ENCODE measurements around the gene NUCKS1.

The NUCKS1 gene

GRCh38 chr1:205719762-205720161 is 30.2 kb downstream of the NUCKS1 start:
- peaks cover 87% of the 10 kb centered on the region for H3K36me3 ChIP-seq (ENCODE audit: control insufficient read depth, low read depth, low read length)
- no peaks in the 10 kb centered on the region for H3K27me3 ChIP-seq (ENCODE audit: control insufficient read depth, insufficient read depth, low read length)
- H3K9ac ChIP-seq (ENCODE audit: low read length), result no peak overlapping the region
- H3K27ac ChIP-seq (ENCODE audit: low read length), result no peak overlapping the region
- H3K9me3 ChIP-seq (ENCODE audit: control insufficient read depth, low read depth, low read length), result no peaks in the 10 kb centered on the region
- H3K4me1 ChIP-seq (ENCODE audit: control insufficient read depth, low read depth, low read length), result no peaks in the 10 kb centered on the region
- H3K4me3 ChIP-seq (ENCODE audit: low read length), result no peak overlapping the region

GRCh38 chr1:205719015-205719414 is 31.0 kb downstream of the NUCKS1 start:
- peaks cover 85% of the 10 kb centered on the region for H3K36me3 ChIP-seq (ENCODE audit: control insufficient read depth, low read depth, low read length)
- no peak overlapping the region for H3K27ac ChIP-seq (ENCODE audit: low read length)
- H3K9me3 ChIP-seq (ENCODE audit: control insufficient read depth, low read depth, low read length), result no peaks in the 10 kb centered on the region

GRCh38 chr1:205716371-205717132 is 33.4 kb downstream of the NUCKS1 start:
- Histone ChIP-seq H3K27me3 (ENCODE audit: control insufficient read depth, insufficient read depth, low read length) (no peaks in the 10 kb centered on the region), H3K4me1 (ENCODE audit: control insufficient read depth, low read depth, low read length) (no peaks in the 10 kb centered on the region), H3K4me3 (ENCODE audit: low read length) (no peak overlapping the region), H3K27ac (ENCODE audit: low read length) (no peak overlapping the region), H3K9ac (ENCODE audit: low read length) (no peak overlapping the region), H3K9me3 (ENCODE audit: control insufficient read depth, low read depth, low read length) (no peaks in the 10 kb centered on the region), H3K36me3 (ENCODE audit: control insufficient read depth, low read depth, low read length) (peaks cover 65% of the 10 kb centered on the region)

More at GRCh38 chr1:205719015-205719414, 31.0 kb downstream of the NUCKS1 start:
- H3K9ac ChIP-seq (ENCODE audit: low read length), result no peak overlapping the region
- no peaks in the 10 kb centered on the region for H3K4me1 ChIP-seq (ENCODE audit: control insufficient read depth, low read depth, low read length)
- H3K27me3 ChIP-seq (ENCODE audit: control insufficient read depth, insufficient read depth, low read length), result no peaks in the 10 kb centered on the region
- no peak overlapping the region for H3K4me3 ChIP-seq (ENCODE audit: low read length)

- Histone ChIP-seq H3K36me3 (ENCODE audit: control insufficient read depth, low read depth, low read length) (peaks cover 57% of the 10 kb centered on the region), H3K27ac (ENCODE audit: low read length) (no peak overlapping the region), H3K4me1 (ENCODE audit: control insufficient read depth, low read depth, low read length) (no peaks in the 10 kb centered on the region)
Measured at GRCh38 chr1:205715628-205716027, 34.4 kb downstream of the NUCKS1 start.

GRCh38 chr1:205714906-205715246 is 35.1 kb downstream of the NUCKS1 start:
- Histone ChIP-seq H3K4me1 (ENCODE audit: control insufficient read depth, low read depth, low read length) (no peaks in the 10 kb centered on the region), H3K27ac (ENCODE audit: low read length) (no peak overlapping the region), H3K27me3 (ENCODE audit: control insufficient read depth, insufficient read depth, low read length) (no peaks in the 10 kb centered on the region), H3K9ac (ENCODE audit: low read length) (no peak overlapping the region), H3K9me3 (ENCODE audit: control insufficient read depth, low read depth, low read length) (no peaks in the 10 kb centered on the region), H3K36me3 (ENCODE audit: control insufficient read depth, low read depth, low read length) (peaks cover 52% of the 10 kb centered on the region), H3K4me3 (ENCODE audit: low read length) (no peak overlapping the region)

More at GRCh38 chr1:205715628-205716027, 34.4 kb downstream of the NUCKS1 start:
- no peaks in the 10 kb centered on the region for H3K27me3 ChIP-seq (ENCODE audit: control insufficient read depth, insufficient read depth, low read length)
- H3K4me3 ChIP-seq (ENCODE audit: low read length), result no peak overlapping the region
- no peak overlapping the region for H3K9ac ChIP-seq (ENCODE audit: low read length)
- no peaks in the 10 kb centered on the region for H3K9me3 ChIP-seq (ENCODE audit: control insufficient read depth, low read depth, low read length)

GRCh38 chr1:205714190-205714905 is 35.6 kb downstream of the NUCKS1 start:
- Histone ChIP-seq H3K27ac (ENCODE audit: low read length) (no peak overlapping the region), H3K9me3 (ENCODE audit: control insufficient read depth, low read depth, low read length) (no peaks in the 10 kb centered on the region), H3K9ac (ENCODE audit: low read length) (no peak overlapping the region), H3K4me3 (ENCODE audit: low read length) (no peak overlapping the region), H3K27me3 (ENCODE audit: control insufficient read depth, insufficient read depth, low read length) (no peaks in the 10 kb centered on the region), H3K4me1 (ENCODE audit: control insufficient read depth, low read depth, low read length) (no peaks in the 10 kb centered on the region), H3K36me3 (ENCODE audit: control insufficient read depth, low read depth, low read length) (peaks cover 46% of the 10 kb centered on the region)

- no peak overlapping the region for H3K9ac ChIP-seq (ENCODE audit: low read length)
- no peak overlapping the region for H3K4me3 ChIP-seq (ENCODE audit: low read length)
- H3K27me3 ChIP-seq (ENCODE audit: control insufficient read depth, insufficient read depth, low read length), result no peaks in the 10 kb centered on the region
- H3K36me3 ChIP-seq (ENCODE audit: control insufficient read depth, low read depth, low read length), result peaks cover 17% of the 10 kb centered on the region
- no peak overlapping the region for H3K27ac ChIP-seq (ENCODE audit: low read length)
- H3K4me1 ChIP-seq (ENCODE audit: control insufficient read depth, low read depth, low read length), result no peaks in the 10 kb centered on the region
- no peaks in the 10 kb centered on the region for H3K9me3 ChIP-seq (ENCODE audit: control insufficient read depth, low read depth, low read length)
Measured at GRCh38 chr1:205711105-205712048, 38.6 kb downstream of the NUCKS1 start.

- Histone ChIP-seq H3K4me3 (ENCODE audit: low read length) (no peak overlapping the region), H3K27ac (ENCODE audit: low read length) (no peak overlapping the region), H3K9ac (ENCODE audit: low read length) (no peak overlapping the region), H3K27me3 (ENCODE audit: control insufficient read depth, insufficient read depth, low read length) (no peaks in the 10 kb centered on the region), H3K4me1 (ENCODE audit: control insufficient read depth, low read depth, low read length) (no peaks in the 10 kb centered on the region), H3K36me3 (ENCODE audit: control insufficient read depth, low read depth, low read length) (peaks cover 7% of the 10 kb centered on the region), H3K9me3 (ENCODE audit: control insufficient read depth, low read depth, low read length) (no peaks in the 10 kb centered on the region)
Measured at GRCh38 chr1:205710201-205711062, 39.5 kb downstream of the NUCKS1 start.

- Histone ChIP-seq H3K4me1 (ENCODE audit: control insufficient read depth, low read depth, low read length) (no peaks in the 10 kb centered on the region), H3K4me3 (ENCODE audit: low read length) (no peak overlapping the region)
Measured at GRCh38 chr1:205709640-205710039, 40.3 kb downstream of the NUCKS1 start.

GRCh38 chr1:205709059-205709398 is 41.0 kb downstream of the NUCKS1 start:
- H3K4me1 ChIP-seq (ENCODE audit: control insufficient read depth, low read depth, low read length), result no peaks in the 10 kb centered on the region
- H3K27me3 ChIP-seq (ENCODE audit: control insufficient read depth, insufficient read depth, low read length), result no peaks in the 10 kb centered on the region
- no peaks in the 10 kb centered on the region for H3K9me3 ChIP-seq (ENCODE audit: control insufficient read depth, low read depth, low read length)
- H3K9ac ChIP-seq (ENCODE audit: low read length), result no peak overlapping the region
- no peak overlapping the region for H3K4me3 ChIP-seq (ENCODE audit: low read length)
- peaks cover 4% of the 10 kb centered on the region for H3K36me3 ChIP-seq (ENCODE audit: control insufficient read depth, low read depth, low read length)
- H3K27ac ChIP-seq (ENCODE audit: low read length), result no peak overlapping the region

More at GRCh38 chr1:205709640-205710039, 40.3 kb downstream of the NUCKS1 start:
- peaks cover 4% of the 10 kb centered on the region for H3K36me3 ChIP-seq (ENCODE audit: control insufficient read depth, low read depth, low read length)
- no peak overlapping the region for H3K9ac ChIP-seq (ENCODE audit: low read length)
- no peak overlapping the region for H3K27ac ChIP-seq (ENCODE audit: low read length)
- H3K9me3 ChIP-seq (ENCODE audit: control insufficient read depth, low read depth, low read length), result no peaks in the 10 kb centered on the region
- no peaks in the 10 kb centered on the region for H3K27me3 ChIP-seq (ENCODE audit: control insufficient read depth, insufficient read depth, low read length)
